Gastrocnemius medialis (tissue), 4 donors: ENCODE data around the gene UTP3. TPM values are rescaled to one million over a fixed set of nuclear protein-coding genes. Genes with fewer than 3 reads are reported as not detected.
"Not testable (repeated sequence)": the region's sequence is repeated elsewhere in the genome, so short reads cannot be mapped to it uniquely, and the experiment has no call there.

Experiments used
- ATAC-seq, 2 donors: fragments of 150-250 bp; one replicate each; pipeline ENCODE4 v1.9.1; 2016
- DNase-seq, 2 donors: peaks; one replicate each; pipeline ENCODE4 v3.0.0-alpha.2; 2019
- H3K27ac ChIP-seq, 4 donors: fragments of 200-600 bp; sonication (generic); 1 replicate in 1 of 4; 2 replicates in 3 of 4; pipeline ENCODE4 v1.5.1; 2016 to 2018; ENCODE audit warnings: mild to moderate bottlenecking in 2 of 4, moderate library complexity in 1 of 4
- H3K27me3 ChIP-seq, 3 donors: fragments of 200-600 bp; sonication (generic) in 2 of 3; 1 replicate in 1 of 3; 2 replicates in 2 of 3; pipeline versions ENCODE4 v1.5.1 to v1.6.0; 2016 to 2019; ENCODE audit warnings: mild to moderate bottlenecking in 1 of 3, moderate library complexity in 1 of 3
- H3K36me3 ChIP-seq, 2 donors: fragments of 200-600 bp; sonication (generic) in 1 of 2; one replicate each; pipeline ENCODE4 v1.5.1; 2017 to 2018
- H3K4me1 ChIP-seq, 2 donors: fragments of 200-600 bp; sonication (generic) in 1 of 2; one replicate each; pipeline ENCODE4 v1.5.1; 2016 to 2017; ENCODE audit warnings: mild to moderate bottlenecking in 2 of 2
- H3K4me3 ChIP-seq, 4 donors: fragments of 200-600 bp; sonication (generic) in 3 of 4; 1 replicate in 1 of 4; 2 replicates in 3 of 4; pipeline ENCODE4 v1.5.1; 2016 to 2019; ENCODE audit warnings: mild to moderate bottlenecking in 2 of 4
- H3K9me3 ChIP-seq, 3 donors: fragments of 200-600 bp; sonication (generic) in 2 of 3; 1 replicate in 1 of 3; 2 replicates in 2 of 3; pipeline ENCODE4 v1.5.1; 2016 to 2019
- POLR2A ChIP-seq, 2 donors: fragments of 450-650 bp; IDR thresholded peaks; one replicate each; pipeline ENCODE4 v1.6.1; 2017; ENCODE audit warnings: antibody characterized with exemption in 2 of 2, mild to moderate bottlenecking in 2 of 2, moderate library complexity in 2 of 2
- in situ Hi-C, 4 donors: fragments of 200-750 bp; cut with MboI; loops; one replicate each; pipeline versions ENCODE4 v1.15.0 to v1.8.0; 2017; ENCODE audit warnings: low sequenced_read_pairs in 4 of 4
- intact Hi-C: fragments of 100-400 bp; cut with DNase I; formaldehyde crosslinking; loops from one replicate; pipeline ENCODE4 v1.15.1; 2023; ENCODE audit warnings: low total_unique reads
- total RNA-seq, 4 donors: library from RNA; depleted of rRNA; stranded (reverse); fragments of >200 nt; gene quantifications; one replicate each; pipeline versions ENCODE4 v1.1.0 to v1.2.3, GENCODE V29; 2016
- TF ChIP-seq, protein P1 (sequence below), 5 experiments: fragments of 450-650 bp in 3 of 5; fragments of 200-600 bp in 2 of 5; sonication (generic) in 2 of 5; IDR thresholded peaks in 4 of 5; conservative IDR thresholded peaks in 1 of 5; 1 replicate in 4 of 5; 2 replicates in 1 of 5; pipeline ENCODE4 v1.5.1; 2016 to 2019; ENCODE audit warnings: antibody characterized with exemption in 5 of 5, mild to moderate bottlenecking in 3 of 5, moderate library complexity in 3 of 5

Gene UTP3
- total RNA-seq, 4 donors from 2014 or later = 6.3 to 13.0 (median 11.8) TPM

DNA sequence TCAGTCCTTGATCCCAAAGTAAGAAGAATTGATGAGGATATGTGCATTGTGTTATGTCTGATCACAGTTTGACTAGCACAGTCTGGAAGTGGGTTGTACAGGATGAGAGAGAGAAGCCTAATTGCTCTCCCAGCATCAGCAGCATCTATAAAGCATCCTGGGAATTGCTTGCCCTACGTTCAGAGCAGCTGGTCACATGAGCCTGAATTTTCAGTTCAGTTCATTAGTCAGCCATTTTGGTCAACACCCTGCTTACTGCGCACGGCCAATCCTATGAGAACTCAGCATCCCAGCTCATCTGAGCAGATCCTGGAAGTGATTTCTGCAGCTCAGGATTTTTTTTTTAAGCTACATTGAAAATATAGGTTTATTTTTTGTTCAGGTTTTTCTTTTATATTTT, 33.4 kb downstream of the UTP3 start, which contains the start of gene RUFY3:
Gene RUFY3 (plus strand): TSS at position 218 of the 400 bp plus-strand sequence. CDS start 610 bp downstream, outside the sequence.
- peak in 1 of 2 donors; percentile 25 for DNase-seq
- Histone ChIP-seq H3K9me3 (no peaks in the 10 kb centered on the region), H3K27me3 (no peaks in the 10 kb centered on the region), H3K27ac (peak within 1 kb of the TSS; percentile 42 to 67 (median 54)), H3K4me3 (peak within 1 kb of the TSS; percentile 43 to 51 (median 50)), H3K4me1 (peaks cover 0 to 14% of the 10 kb centered on the region in 2 donors), H3K36me3 (no peaks in the 10 kb centered on the region)
- in situ Hi-C loops (no loop called here), intact Hi-C loops (no loop called here)
- peak; percentile 88 to 91 for ATAC-seq
- TF ChIP-seq, protein P1, sequence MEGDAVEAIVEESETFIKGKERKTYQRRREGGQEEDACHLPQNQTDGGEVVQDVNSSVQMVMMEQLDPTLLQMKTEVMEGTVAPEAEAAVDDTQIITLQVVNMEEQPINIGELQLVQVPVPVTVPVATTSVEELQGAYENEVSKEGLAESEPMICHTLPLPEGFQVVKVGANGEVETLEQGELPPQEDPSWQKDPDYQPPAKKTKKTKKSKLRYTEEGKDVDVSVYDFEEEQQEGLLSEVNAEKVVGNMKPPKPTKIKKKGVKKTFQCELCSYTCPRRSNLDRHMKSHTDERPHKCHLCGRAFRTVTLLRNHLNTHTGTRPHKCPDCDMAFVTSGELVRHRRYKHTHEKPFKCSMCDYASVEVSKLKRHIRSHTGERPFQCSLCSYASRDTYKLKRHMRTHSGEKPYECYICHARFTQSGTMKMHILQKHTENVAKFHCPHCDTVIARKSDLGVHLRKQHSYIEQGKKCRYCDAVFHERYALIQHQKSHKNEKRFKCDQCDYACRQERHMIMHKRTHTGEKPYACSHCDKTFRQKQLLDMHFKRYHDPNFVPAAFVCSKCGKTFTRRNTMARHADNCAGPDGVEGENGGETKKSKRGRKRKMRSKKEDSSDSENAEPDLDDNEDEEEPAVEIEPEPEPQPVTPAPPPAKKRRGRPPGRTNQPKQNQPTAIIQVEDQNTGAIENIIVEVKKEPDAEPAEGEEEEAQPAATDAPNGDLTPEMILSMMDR (IDR thresholded peaks at IDR 0.05 in 4 of 5, conservative IDR thresholded peaks at IDR 0.05 in 1 of 5) = no peak
- no peak for TF ChIP-seq POLR2A (IDR thresholded peaks at IDR 0.05)

GRCh38 chr4:70722199-70722791, 34.0 kb downstream of the UTP3 start:
- Histone ChIP-seq H3K27me3 (no peaks in the 10 kb centered on the region), H3K27ac (peak overlapping the region; percentile 42 to 67 (median 54)), H3K4me3 (peak overlapping the region; percentile 43 to 51 (median 50)), H3K36me3 (no peaks in the 10 kb centered on the region), H3K4me1 (peaks cover 0 to 14% of the 10 kb centered on the region in 2 donors), H3K9me3 (no peaks in the 10 kb centered on the region)
- ATAC-seq (peak; percentile 16 to 19), DNase-seq (no peak)
- intact Hi-C loops = no loop called here
- in situ Hi-C loops = no loop called here
- no peak for TF ChIP-seq POLR2A (IDR thresholded peaks at IDR 0.05)
- TF ChIP-seq, protein P1 (IDR thresholded peaks at IDR 0.05 in 4 of 5, conservative IDR thresholded peaks at IDR 0.05 in 1 of 5) = no peak

GRCh38 chr4:70724463-70724862, 36.1 kb downstream of the UTP3 start:
- H3K4me1 ChIP-seq = peaks cover 0 to 14% of the 10 kb centered on the region in 2 donors
- no peak for ATAC-seq
- TF ChIP-seq POLR2A (IDR thresholded peaks at IDR 0.05) = no peak
- TF ChIP-seq, protein P1 (IDR thresholded peaks at IDR 0.05 in 4 of 5, conservative IDR thresholded peaks at IDR 0.05 in 1 of 5) = no peak
- in situ Hi-C loops = no loop called here
- no peak for DNase-seq
- H3K9me3 ChIP-seq = no peaks in the 10 kb centered on the region
- no peaks in the 10 kb centered on the region for H3K36me3 ChIP-seq
- no peaks in the 10 kb centered on the region for H3K27me3 ChIP-seq
- no peak overlapping the region for H3K27ac ChIP-seq
- H3K4me3 ChIP-seq = no peak overlapping the region
- intact Hi-C loops = no loop called here

- H3K27me3 ChIP-seq = no peaks in the 10 kb centered on the region
- H3K9me3 ChIP-seq = no peaks in the 10 kb centered on the region
- no peak overlapping the region for H3K27ac ChIP-seq
- no peak overlapping the region for H3K4me3 ChIP-seq
- H3K4me1 ChIP-seq = peaks cover 0 to 14% of the 10 kb centered on the region in 2 donors
- in situ Hi-C loops (no loop called here), intact Hi-C loops (no loop called here)
- no peak for DNase-seq
- no peaks in the 10 kb centered on the region for H3K36me3 ChIP-seq
- TF ChIP-seq, protein P1 (IDR thresholded peaks at IDR 0.05 in 4 of 5, conservative IDR thresholded peaks at IDR 0.05 in 1 of 5) = no peak
- TF ChIP-seq POLR2A (IDR thresholded peaks at IDR 0.05) = no peak
- ATAC-seq = no peak
Measured at GRCh38 chr4:70725633-70726032, 37.3 kb downstream of the UTP3 start.

DNA sequence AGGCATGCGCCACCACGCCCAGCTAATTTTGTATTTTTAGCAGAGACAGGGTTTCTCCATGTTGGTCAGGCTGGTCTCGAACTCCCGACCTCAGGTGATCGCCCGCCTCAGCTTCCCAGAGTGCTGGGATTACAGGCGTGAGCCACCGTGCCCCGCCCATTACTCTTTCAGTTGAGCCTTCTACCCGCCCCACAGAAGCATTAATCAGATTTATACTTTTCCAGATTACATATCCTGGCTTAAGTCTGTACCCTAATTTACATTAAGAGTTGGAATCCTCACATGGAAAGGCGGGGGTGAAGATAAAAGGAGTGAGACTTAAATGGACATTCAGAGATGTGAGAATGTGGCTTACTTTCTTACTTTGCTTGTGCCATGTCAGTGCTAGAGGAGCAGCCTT, 38.2 kb downstream of the UTP3 start:
- DNase-seq, in situ Hi-C loops, H3K4me3 ChIP-seq, H3K27me3 ChIP-seq, ATAC-seq, intact Hi-C loops, H3K27ac ChIP-seq, H3K9me3 ChIP-seq, H3K36me3 ChIP-seq: not testable (repeated sequence)
- H3K4me1 ChIP-seq = peaks cover 0 to 14% of the 10 kb centered on the region in 2 donors
